ENCODE results near the gene TTC34.

Gene TTC34

GRCh38 chr1:2828586-2829250 is 27.2 kb upstream of the TTC34 start:
- no peak for DNase-seq (ENCODE audit: low read depth)

- no peak for DNase-seq (ENCODE audit: low read depth)
Measured at GRCh38 chr1:2826736-2827292, 25.3 kb upstream of the TTC34 start.

GRCh38 chr1:2826316-2826715 is 24.8 kb upstream of the TTC34 start:
- no peak for DNase-seq (ENCODE audit: low read depth)

- DNase-seq (ENCODE audit: low read depth), result no peak
Measured at GRCh38 chr1:2825487-2826189, 24.1 kb upstream of the TTC34 start.

- no peak for DNase-seq (ENCODE audit: low read depth)
Measured at GRCh38 chr1:2824999-2825398, 23.5 kb upstream of the TTC34 start.

- no peak for DNase-seq (ENCODE audit: low read depth)
Measured at GRCh38 chr1:2823921-2824610, 22.6 kb upstream of the TTC34 start.

GRCh38 chr1:2822621-2823145 is 21.2 kb upstream of the TTC34 start:
- DNase-seq (ENCODE audit: low read depth), result no peak

- DNase-seq (ENCODE audit: low read depth), result no peak
Measured at GRCh38 chr1:2821966-2822620, 20.6 kb upstream of the TTC34 start.

- no peak for DNase-seq (ENCODE audit: low read depth)
Measured at GRCh38 chr1:2821373-2821955, 20.0 kb upstream of the TTC34 start.

GRCh38 chr1:2820731-2821372 is 19.4 kb upstream of the TTC34 start:
- DNase-seq (ENCODE audit: low read depth), result no peak

- DNase-seq (ENCODE audit: low read depth), result no peak
Measured at GRCh38 chr1:2819831-2820730, 18.6 kb upstream of the TTC34 start.

- DNase-seq (ENCODE audit: low read depth), result no peak
Measured at GRCh38 chr1:2819429-2819828, 17.9 kb upstream of the TTC34 start.

- DNase-seq (ENCODE audit: low read depth), result no peak
Measured at GRCh38 chr1:2817784-2818564, 16.5 kb upstream of the TTC34 start.

GRCh38 chr1:2816786-2817185 is 15.3 kb upstream of the TTC34 start:
- no peak for DNase-seq (ENCODE audit: low read depth)

GRCh38 chr1:2815551-2815950 is 14.1 kb upstream of the TTC34 start:
- DNase-seq (ENCODE audit: low read depth), result no peak

GRCh38 chr1:2814511-2815075 is 13.1 kb upstream of the TTC34 start:
- DNase-seq (ENCODE audit: low read depth), result no peak

GRCh38 chr1:2812939-2813653 is 11.6 kb upstream of the TTC34 start:
- DNase-seq (ENCODE audit: low read depth), result no peak

GRCh38 chr1:2812136-2812535 is 10.6 kb upstream of the TTC34 start:
- DNase-seq (ENCODE audit: low read depth), result no peak

Measured in fibroblast of the conjunctiva (primary cell).